Lower leg skin (tissue), 4 donors: ENCODE data around the gene MNT. TPM values are rescaled to one million over a fixed set of nuclear protein-coding genes. Genes with fewer than 3 reads are reported as not detected.
A peak's percentile ranks its signal among the peaks of the same experiment; 100 is the strongest.
"Not testable (repeated sequence)": the region's sequence is repeated elsewhere in the genome, so short reads cannot be mapped to it uniquely, and the experiment has no call there.

ENCODE experiments used
- DNase-seq, 2 donors: peaks; one replicate each; pipeline ENCODE4 v3.0.0-alpha.2; 2019; ENCODE audit warnings: low spot score in 2 of 2
- H3K4me3 ChIP-seq: fragments of 200-600 bp; sonication (generic); 2 replicates; pipeline ENCODE4 v1.5.1; 2017; ENCODE audit warnings: mild to moderate bottlenecking, low read depth; ENCODE audit not compliant: poor library complexity, severe bottlenecking
- CTCF ChIP-seq, 3 donors: fragments of 450-650 bp; IDR thresholded peaks; one replicate each; pipeline ENCODE4 v1.5.1; 2016; ENCODE audit warnings: antibody characterized with exemption in 3 of 3, mild to moderate bottlenecking in 3 of 3, moderate library complexity in 2 of 3
- POLR2A ChIP-seq, 2 donors: fragments of 450-650 bp; IDR thresholded peaks; one replicate each; pipeline ENCODE4 v1.6.1; 2016 to 2017; ENCODE audit warnings: antibody characterized with exemption in 2 of 2, mild to moderate bottlenecking in 1 of 2, moderate library complexity in 1 of 2
- WGBS, 2 donors: methylation state at CpG; one replicate each; pipeline ENCODE4 v1.1.5; 2018; 5-methylcytosine and 5-hydroxymethylcytosine counted together
- intact Hi-C: fragments of 100-400 bp; cut with DNase I; formaldehyde crosslinking; loops from one replicate; pipeline ENCODE4 v1.15.0; 2023; ENCODE audit warnings: low total_unique reads
- total RNA-seq, 4 donors: library from RNA; depleted of rRNA; stranded (reverse); fragments of >200 nt; gene quantifications; one replicate each; pipeline ENCODE4 v1.1.0, GENCODE V29; 2016

Gene MNT
- total RNA-seq, 4 donors from 2014 or later: 10.3 to 28.6 (median 15.4) TPM

- TF ChIP-seq POLR2A (IDR thresholded peaks at IDR 0.05) (no peak), CTCF (IDR thresholded peaks at IDR 0.05) (no peak)
- WGBS, 2 donors: 65% methylated on average over 3 of the region's 3 CpGs
- intact Hi-C loops: no loop called here
- no peak overlapping the region for H3K4me3 ChIP-seq
- DNase-seq: no peak
These were observed 41.3 kb upstream of the MNT start for GRCh38 chr17:2442166-2442565.

GRCh38 chr17:2440930-2441329 is 40.1 kb upstream of the MNT start:
- no peak for TF ChIP-seq CTCF (IDR thresholded peaks at IDR 0.05)
- no peak for TF ChIP-seq POLR2A (IDR thresholded peaks at IDR 0.05)
- intact Hi-C loops: no loop called here
- no peak overlapping the region for H3K4me3 ChIP-seq
- no peak for DNase-seq
- 95 to 96% methylated on average over 4 of the region's 4 CpGs for WGBS, 2 donors

GRCh38 chr17:2439997-2440396 is 39.1 kb upstream of the MNT start:
- intact Hi-C loops, H3K4me3 ChIP-seq, DNase-seq: not testable (repeated sequence)
- WGBS, 2 donors: 92 to 97% methylated on average over 6 of the region's 6 CpGs

- 90 to 94% methylated on average over 6 of the region's 6 CpGs for WGBS, 2 donors
- DNase-seq: no peak
- intact Hi-C loops: no loop called here
- no peak overlapping the region for H3K4me3 ChIP-seq
- TF ChIP-seq POLR2A (IDR thresholded peaks at IDR 0.05) (no peak), CTCF (IDR thresholded peaks at IDR 0.05) (no peak)
These were observed 38.0 kb upstream of the MNT start for GRCh38 chr17:2438823-2439222.

GRCh38 chr17:2436316-2436905 is 35.6 kb upstream of the MNT start:
- intact Hi-C loops: no loop called here
- DNase-seq: peak in 1 of 2 donors; percentile 53
- WGBS, 2 donors: 76 to 83% methylated on average over 5 of the region's 5 CpGs

GRCh38 chr17:2435862-2436261 is 35.0 kb upstream of the MNT start:
- no peak overlapping the region for H3K4me3 ChIP-seq
- intact Hi-C loops: no loop called here
- TF ChIP-seq CTCF (IDR thresholded peaks at IDR 0.05) (no peak), POLR2A (IDR thresholded peaks at IDR 0.05) (no peak)
- WGBS, 2 donors: 81 to 84% methylated on average over 9 of the region's 9 CpGs
- peak in 1 of 2 donors; percentile 40 for DNase-seq

More at GRCh38 chr17:2436316-2436905, 35.6 kb upstream of the MNT start:
- H3K4me3 ChIP-seq: no peak overlapping the region
- TF ChIP-seq POLR2A (IDR thresholded peaks at IDR 0.05) (no peak), CTCF (IDR thresholded peaks at IDR 0.05) (no peak)
